Measurements from ENCODE around the gene P2RX5. TPM values are rescaled to one million over a fixed set of nuclear protein-coding genes. Genes with fewer than 3 reads are reported as not detected.

Gene P2RX5
- total and polyA plus RNA-seq, 2 experiments from 2014 or later: 0.09 to 0.46 TPM

DNA sequence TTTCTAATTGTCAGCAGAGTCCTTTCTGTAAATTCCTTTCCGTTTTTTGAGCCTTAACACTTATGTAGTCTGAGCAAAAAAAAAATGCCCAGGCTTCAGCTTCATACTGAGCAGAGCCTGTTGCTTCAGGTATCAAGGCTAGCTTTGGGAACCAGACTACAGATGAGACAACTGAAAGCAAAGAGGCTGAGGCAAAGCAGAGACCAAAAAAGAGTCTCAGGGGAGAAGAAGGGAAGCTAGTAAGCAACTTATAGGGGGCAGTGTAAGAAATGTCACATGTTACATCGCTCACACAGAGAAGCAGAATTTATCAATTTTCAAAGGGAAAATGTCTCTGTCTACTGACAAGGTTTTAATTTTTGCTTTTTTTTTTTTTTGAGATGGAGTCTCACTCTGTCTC lies 31.1 kb upstream of the P2RX5 start:
- Histone ChIP-seq H3K27ac (no peak overlapping the region), H3K4me1 (ENCODE audit: low read depth) (peaks cover 3% of the 10 kb centered on the region), H3K27me3 (no peaks in the 10 kb centered on the region), H3K36me3 (no peaks in the 10 kb centered on the region), H3K9me3 (ENCODE audit: low read depth) (no peaks in the 10 kb centered on the region), H3K4me3 (no peak overlapping the region)
- DNase-seq (ENCODE audit: low read depth in 1 of 2, low spot score in 1 of 2): no peak
- TF ChIP-seq, protein P1, sequence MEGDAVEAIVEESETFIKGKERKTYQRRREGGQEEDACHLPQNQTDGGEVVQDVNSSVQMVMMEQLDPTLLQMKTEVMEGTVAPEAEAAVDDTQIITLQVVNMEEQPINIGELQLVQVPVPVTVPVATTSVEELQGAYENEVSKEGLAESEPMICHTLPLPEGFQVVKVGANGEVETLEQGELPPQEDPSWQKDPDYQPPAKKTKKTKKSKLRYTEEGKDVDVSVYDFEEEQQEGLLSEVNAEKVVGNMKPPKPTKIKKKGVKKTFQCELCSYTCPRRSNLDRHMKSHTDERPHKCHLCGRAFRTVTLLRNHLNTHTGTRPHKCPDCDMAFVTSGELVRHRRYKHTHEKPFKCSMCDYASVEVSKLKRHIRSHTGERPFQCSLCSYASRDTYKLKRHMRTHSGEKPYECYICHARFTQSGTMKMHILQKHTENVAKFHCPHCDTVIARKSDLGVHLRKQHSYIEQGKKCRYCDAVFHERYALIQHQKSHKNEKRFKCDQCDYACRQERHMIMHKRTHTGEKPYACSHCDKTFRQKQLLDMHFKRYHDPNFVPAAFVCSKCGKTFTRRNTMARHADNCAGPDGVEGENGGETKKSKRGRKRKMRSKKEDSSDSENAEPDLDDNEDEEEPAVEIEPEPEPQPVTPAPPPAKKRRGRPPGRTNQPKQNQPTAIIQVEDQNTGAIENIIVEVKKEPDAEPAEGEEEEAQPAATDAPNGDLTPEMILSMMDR (IDR thresholded peaks at IDR 0.05; ENCODE audit: low read depth, low read length): no peak

DNA sequence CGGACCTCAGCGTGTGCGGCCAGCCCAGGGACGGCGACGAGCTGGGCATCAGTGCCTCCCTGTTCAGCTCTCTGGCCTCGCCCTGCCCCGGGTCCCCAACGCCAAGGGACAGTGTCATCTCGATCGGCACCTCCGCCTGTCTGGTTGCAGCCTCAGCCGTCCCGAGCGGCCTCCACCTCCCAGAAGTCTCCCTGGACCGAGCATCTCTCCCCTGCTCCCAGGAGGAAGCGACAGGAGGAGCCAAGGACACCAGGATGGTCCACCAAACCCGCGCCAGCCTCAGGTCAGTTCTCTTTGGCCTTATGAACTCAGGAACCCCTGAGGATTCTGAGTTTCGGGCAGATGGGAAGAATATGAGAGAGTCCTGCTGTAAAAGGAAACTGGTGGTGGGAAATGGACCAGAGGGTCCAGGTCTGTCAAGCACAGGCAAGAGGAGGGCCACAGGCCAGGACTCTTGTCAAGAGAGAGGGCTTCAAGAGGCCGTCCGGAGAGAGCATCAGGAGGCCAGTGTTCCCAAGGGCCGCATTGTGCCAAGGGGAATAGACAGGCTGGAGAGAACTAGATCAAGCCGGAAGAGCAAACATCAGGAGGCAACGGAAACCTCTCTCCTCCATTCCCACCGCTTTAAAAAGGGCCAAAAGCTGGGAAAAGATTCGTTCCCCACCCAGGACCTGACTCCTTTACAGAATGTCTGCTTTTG lies 28.6 kb upstream of the P2RX5 start:
- no peaks in the 10 kb centered on the region for H3K27me3 ChIP-seq
- H3K4me3 ChIP-seq: peak overlapping the region; percentile 83
- H3K4me1 ChIP-seq (ENCODE audit: low read depth): peaks cover 3% of the 10 kb centered on the region
- TF ChIP-seq, protein P1 (IDR thresholded peaks at IDR 0.05; ENCODE audit: low read depth, low read length): no peak
- peaks cover 9% of the 10 kb centered on the region for H3K36me3 ChIP-seq
- DNase-seq (ENCODE audit: low read depth in 1 of 2, low spot score in 1 of 2): peak in 1 of 2 donors; percentile 21
- H3K27ac ChIP-seq: no peak overlapping the region
- no peaks in the 10 kb centered on the region for H3K9me3 ChIP-seq (ENCODE audit: low read depth)

DNA sequence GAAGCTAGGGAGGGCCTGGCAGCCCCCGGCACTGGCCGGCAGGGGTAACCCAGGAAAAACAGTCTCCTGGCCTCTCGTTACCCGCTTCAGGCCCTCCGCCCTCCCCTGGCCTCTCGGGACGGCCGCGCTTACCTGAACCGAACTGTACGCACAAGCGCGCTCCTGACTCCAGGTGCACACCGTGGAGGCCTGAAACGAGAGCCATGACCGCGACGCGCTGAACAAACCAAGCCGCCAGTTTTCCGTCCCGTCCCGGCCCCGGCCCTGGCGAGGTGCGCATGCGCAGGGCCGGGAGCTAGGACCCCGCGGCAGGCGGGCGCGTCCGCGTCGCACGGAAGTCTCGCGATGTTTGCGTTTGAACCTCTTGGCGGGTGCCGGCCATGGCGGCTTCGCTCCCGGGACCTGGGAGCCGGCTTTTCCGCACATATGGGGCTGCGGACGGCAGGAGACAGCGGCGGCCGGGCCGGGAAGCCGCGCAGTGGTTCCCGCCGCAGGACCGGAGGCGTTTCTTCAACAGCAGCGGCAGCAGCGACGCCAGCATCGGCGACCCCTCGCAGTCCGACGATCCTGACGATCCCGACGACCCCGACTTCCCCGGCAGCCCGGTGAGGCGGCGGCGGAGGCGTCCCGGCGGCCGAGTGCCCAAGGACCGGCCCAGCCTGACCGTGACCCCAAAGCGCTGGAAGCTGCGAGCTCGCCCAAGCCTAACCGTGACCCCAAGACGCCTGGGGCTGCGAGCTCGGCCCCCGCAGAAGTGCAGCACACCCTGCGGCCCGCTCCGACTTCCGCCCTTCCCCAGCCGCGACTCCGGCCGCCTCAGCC lies 27.8 kb upstream of the P2RX5 start, which contains the start of gene HASPIN:
Gene HASPIN, plus strand, starts transcription at position 348 of the 822 bp plus-strand sequence. Its CDS starts 33 bp downstream, at position 381.
- Histone ChIP-seq H3K36me3 (peaks cover 9% of the 10 kb centered on the region), H3K27ac (peak within 1 kb of the TSS; percentile 90), H3K9me3 (ENCODE audit: low read depth) (no peaks in the 10 kb centered on the region), H3K27me3 (no peaks in the 10 kb centered on the region), H3K4me3 (peak within 1 kb of the TSS; percentile 83), H3K4me1 (ENCODE audit: low read depth) (peaks cover 3% of the 10 kb centered on the region)
- peak; percentile 92 to 97 for DNase-seq (ENCODE audit: low read depth in 1 of 2, low spot score in 1 of 2)
- TF ChIP-seq, protein P1 (IDR thresholded peaks at IDR 0.05; ENCODE audit: low read depth, low read length): peak; percentile 29

DNA sequence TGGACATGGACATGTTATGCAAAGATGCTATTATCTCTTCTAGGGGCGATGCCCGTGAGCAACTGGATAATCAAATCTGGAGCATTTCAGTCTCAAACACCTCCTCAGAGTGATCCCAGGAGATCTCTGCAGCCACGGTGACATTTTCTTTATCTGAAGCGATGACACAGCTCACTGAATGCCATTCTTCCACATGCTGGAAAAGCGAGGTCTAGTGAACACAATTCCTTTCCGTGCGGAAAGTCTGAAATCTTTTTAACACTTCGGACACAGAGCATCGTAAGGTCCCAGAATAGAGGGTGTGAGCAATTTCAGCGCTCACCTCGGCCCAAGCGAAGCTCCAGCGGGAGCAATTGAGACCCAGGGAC lies 27.2 kb upstream of the P2RX5 start:
- Histone ChIP-seq H3K4me1 (ENCODE audit: low read depth) (peaks cover 3% of the 10 kb centered on the region), H3K36me3 (peaks cover 9% of the 10 kb centered on the region), H3K27me3 (no peaks in the 10 kb centered on the region), H3K27ac (peak overlapping the region; percentile 90), H3K4me3 (peak overlapping the region; percentile 83), H3K9me3 (ENCODE audit: low read depth) (no peaks in the 10 kb centered on the region)
- no peak for DNase-seq (ENCODE audit: low read depth in 1 of 2, low spot score in 1 of 2)
- TF ChIP-seq, protein P1 (IDR thresholded peaks at IDR 0.05; ENCODE audit: low read depth, low read length): no peak

DNA sequence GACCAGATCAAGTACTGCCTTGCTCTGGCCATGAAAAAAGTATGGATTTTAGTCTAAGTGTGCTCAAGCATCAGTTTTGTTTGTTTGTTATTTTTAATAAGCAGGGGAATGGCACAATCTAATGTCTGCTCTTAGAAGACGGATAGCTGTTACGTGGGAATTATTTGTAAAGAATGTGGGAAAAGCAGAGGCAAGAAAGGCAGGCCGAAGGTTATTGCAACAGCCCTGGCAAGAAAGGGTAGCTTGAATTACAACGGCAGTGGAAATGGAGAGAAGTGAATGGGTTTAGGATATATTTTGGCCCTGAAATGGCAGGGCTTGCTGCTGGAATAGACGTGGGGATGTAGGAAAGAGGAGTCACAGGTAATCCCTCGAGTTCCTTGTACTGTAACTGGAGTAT lies 26.8 kb upstream of the P2RX5 start:
- Histone ChIP-seq H3K4me3 (peak overlapping the region; percentile 83), H3K9me3 (ENCODE audit: low read depth) (no peaks in the 10 kb centered on the region), H3K4me1 (ENCODE audit: low read depth) (peaks cover 3% of the 10 kb centered on the region), H3K27ac (peak overlapping the region; percentile 90), H3K36me3 (peaks cover 9% of the 10 kb centered on the region), H3K27me3 (no peaks in the 10 kb centered on the region)
- DNase-seq (ENCODE audit: low read depth in 1 of 2, low spot score in 1 of 2): peak in 1 of 2 donors; percentile 41
- TF ChIP-seq, protein P1 (IDR thresholded peaks at IDR 0.05; ENCODE audit: low read depth, low read length): no peak

Measured in cardiac muscle cell (in vitro differentiated cells and primary cell).